Measurements from ENCODE around the gene FANCF. TPM values are rescaled to one million over a fixed set of nuclear protein-coding genes. Genes with fewer than 3 reads are reported as not detected.

The FANCF gene
- total RNA-seq, 2 donors from 2014 or later: 4.5 to 5.1 TPM

DNA sequence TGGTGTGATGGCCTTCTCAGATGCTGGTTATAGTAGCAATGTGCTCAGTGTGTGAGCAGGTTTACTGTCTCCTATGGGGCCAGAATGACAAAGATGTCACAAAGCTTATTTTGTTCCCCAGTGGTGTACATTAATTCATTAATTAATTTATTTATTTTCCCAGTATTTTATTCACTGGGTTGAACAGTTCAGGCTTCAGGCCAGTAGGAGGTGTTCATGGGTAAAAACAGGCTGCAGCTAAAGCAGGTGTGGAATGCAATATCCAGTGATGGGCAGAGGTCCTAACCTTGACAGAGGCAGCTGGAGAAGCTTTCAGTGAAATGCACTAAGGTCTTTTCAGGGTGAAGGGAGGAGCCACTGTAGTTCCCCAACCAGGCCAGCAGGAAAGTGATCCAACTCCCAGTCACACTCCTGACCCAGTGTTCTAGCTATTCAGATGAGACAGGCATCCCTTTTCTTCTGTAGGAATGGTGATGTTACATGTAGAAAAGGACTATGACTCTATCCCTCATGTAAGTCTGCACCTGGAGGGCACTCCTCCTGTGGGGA, 7.8 kb upstream of the FANCF start:
- DNase-seq (no peak), ATAC-seq (no peak)
- intact Hi-C loops (cut with DNase I): no loop called here

DNA sequence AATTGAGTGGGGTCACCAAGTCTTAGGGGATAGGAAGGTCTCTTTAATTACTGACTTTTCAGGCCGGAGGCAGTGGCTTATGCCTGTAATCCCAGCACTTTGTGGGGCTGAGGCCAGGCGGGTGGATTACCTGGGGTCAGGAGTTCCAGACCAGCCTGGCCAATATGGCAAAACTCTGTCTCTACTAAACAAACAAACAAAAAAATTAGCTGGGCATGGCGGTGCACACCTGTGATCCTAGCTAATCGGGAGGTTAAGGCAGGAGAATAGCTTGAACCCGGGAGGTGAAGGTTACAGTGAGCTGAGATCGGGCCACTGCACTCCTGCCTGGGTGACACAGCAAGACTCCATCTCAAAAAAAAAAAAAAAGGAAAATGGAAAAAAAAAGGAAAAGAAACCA, 1.8 kb upstream of the FANCF start:
- intact Hi-C loops (cut with DNase I): no loop called here
- DNase-seq (no peak), ATAC-seq (no peak)

- no peak for ATAC-seq
- DNase-seq: no peak
- intact Hi-C loops (cut with DNase I): no loop called here
Measured at GRCh38 chr11:22626573-22627239, 1.1 kb upstream of the FANCF start.

GRCh38 chr11:22624742-22625447, 728 bp downstream of the FANCF start:
- intact Hi-C loops (cut with DNase I): no loop called here
- ATAC-seq (peak; percentile 76 to 81), DNase-seq (peak; percentile 67)

DNA sequence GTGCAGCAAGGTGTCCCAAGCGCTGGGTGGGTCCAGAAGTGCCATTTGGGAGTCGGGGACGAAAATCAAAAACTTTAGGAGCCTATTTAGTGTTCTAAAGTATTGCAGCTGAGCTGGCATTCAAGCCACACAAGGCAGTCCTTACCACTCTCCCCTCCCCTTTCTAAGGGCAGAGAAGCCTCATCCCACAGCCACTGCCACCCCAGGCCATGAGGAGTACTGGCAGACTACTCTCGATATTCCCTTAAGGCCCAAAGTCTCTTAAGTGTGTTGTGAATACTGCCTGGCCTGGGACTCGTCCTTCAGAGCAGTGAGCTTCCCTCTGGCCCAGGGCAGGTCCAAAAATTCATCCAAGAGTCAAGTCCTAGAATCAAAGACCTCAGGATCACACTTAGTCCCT, 7.8 kb downstream of the FANCF start:
- ATAC-seq: no peak
- intact Hi-C loops (cut with DNase I): no loop called here
- DNase-seq: no peak

GRCh38 chr11:22603933-22604332, 21.7 kb downstream of the FANCF start:
- DNase-seq (no peak), ATAC-seq (no peak)
- intact Hi-C loops (cut with DNase I): no loop called here

DNA sequence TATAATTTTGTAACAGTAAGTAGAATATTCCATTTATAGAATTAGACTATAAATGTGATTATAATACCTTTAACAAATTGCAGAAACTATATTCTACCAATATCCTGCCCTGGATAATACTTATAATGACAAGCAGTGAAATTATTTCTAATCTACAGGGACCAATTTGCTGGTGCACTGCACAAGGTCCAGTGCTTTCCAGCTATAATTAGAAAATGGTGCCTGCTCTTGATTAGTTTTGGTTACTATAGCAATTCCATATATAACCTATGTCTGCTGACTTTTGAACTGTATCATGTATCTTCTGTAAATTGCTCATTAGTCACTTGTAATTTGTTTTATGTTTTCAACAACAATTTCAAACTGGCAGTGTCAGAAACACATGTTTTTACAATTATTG, 23.1 kb downstream of the FANCF start:
- DNase-seq: no peak
- no peak for ATAC-seq
- intact Hi-C loops (cut with DNase I): no loop called here

DNA sequence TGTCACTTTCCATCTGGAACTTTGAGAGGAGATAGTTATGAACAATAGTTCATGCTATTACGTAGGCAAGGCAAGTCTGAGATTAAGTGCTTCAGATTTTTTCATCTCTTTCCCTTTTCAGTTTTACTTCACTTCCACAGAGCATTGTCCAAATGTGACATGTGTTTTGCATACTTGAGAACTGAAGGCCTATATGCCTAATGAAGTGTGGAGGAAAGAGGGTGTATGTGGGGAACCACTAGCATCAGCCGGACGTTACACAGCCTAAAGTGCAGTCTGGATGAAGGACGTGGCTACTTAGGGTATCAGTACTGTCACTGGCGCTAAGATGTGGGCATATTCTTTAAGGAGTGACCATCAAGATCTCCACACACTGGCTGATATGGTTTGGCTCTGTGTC, 26.2 kb downstream of the FANCF start:
- no peak for ATAC-seq
- DNase-seq: no peak
- intact Hi-C loops (cut with DNase I): no loop called here

DNA sequence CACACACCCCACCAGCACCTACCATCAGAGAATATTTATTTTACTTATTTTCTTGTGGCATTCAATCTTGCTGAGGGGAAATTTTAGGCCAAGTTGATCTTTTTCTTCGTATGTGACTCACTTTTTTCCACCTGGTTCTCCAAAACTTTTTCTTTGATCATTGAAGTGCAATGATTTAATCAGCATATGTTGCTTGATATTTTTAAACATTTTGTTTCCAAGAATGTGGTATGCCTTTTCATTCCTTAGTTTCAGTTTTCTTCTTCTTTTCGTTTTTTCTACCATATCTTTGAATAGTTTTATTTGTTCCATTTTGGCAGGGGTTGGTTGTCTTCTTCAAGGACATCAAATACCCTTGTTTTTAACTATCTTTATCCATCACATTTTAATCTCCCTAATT, 28.6 kb downstream of the FANCF start:
- DNase-seq: no peak
- intact Hi-C loops (cut with DNase I): no loop called here
- no peak for ATAC-seq

DNA sequence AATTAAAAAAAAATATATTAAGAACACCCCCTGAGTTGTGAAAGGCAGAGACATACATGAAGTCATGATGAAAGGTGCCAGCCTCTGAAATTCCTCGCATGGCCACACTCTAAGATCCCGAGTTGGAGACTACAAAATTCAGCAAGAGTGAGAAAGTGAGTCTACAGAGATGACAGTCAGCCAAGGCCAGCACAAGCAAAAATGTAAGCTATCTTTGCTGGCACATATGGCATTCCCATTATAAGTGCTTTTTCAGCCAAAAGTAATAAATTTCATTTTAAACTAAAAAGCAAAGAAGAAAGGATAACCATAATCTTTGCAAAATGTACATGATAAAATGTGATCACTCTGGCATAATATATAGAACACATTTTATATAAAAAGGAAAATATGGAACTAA, 40.6 kb downstream of the FANCF start:
- ATAC-seq: no peak
- DNase-seq: no peak
- intact Hi-C loops (cut with DNase I): no loop called here

GRCh38 chr11:22583963-22584492, 41.6 kb downstream of the FANCF start:
- ATAC-seq: no peak

DNA sequence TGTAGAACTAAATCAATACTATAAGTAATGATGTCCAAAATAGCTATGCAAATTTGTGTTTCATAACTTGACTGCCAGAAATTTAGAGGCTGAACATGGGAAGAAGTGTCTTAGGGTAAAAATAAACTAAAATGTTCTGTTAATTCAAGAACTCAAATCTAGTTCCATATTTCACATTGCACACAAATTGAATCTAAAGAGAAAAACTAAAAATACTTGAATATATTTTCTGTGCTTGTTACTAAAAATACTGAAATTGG, 43.5 kb downstream of the FANCF start:
- intact Hi-C loops (cut with DNase I): no loop called here
- ATAC-seq (no peak), DNase-seq (no peak)

More at GRCh38 chr11:22583963-22584492, 41.6 kb downstream of the FANCF start:
- intact Hi-C loops (cut with DNase I): no loop called here
- DNase-seq: no peak

DNA sequence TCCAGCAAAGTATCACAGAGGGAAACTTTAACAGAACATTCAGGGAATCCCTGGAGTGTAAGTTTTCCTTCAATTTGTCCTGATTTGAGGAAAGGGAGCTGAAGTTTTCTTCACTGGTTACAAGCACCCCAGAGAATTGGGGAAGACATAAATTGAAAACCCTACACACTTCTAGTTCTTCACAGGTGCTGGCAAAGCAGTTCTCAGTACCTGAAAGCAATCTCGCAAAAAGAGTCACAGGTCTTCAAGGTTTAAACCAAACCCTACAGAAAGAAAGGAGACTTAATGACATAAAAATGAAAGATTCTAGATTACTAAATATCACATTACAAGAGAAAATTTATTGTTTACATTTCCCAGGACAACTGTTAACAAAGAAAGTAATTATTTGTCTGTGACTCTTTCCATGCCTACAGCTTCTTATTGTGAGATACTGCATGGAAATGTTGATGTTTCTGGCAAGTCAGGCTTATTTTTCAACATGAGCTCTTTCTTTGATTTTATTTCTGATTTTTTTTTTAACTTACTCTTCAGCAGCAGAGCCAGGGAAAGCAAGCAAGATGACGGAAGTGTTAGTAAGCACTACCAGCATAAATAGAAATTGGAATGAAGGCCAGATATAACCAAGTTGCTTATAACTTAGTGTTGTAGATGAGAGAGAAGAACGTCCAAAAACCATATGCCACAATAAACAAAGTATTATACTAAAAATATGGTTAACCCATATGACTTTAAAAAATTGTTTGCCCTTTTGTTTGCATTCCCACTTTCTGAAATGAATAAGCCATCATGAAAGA, 44.1 kb downstream of the FANCF start:
- intact Hi-C loops (cut with DNase I): no loop called here
- no peak for ATAC-seq
- no peak for DNase-seq

GRCh38 chr11:22577854-22578253, 47.8 kb downstream of the FANCF start:
- no peak for ATAC-seq
- intact Hi-C loops (cut with DNase I): no loop called here
- DNase-seq: no peak

Other genes with a start within 250 kb of the FANCF start
- 1 to 10 TPM; 7.3 to 8.9 TPM for gene GAS2, start 40.8 kb upstream of the FANCF start, total RNA-seq
- gene SVIP, start 204.0 kb upstream of the FANCF start, total RNA-seq: 10 to 100 TPM; 25.4 to 26.7 TPM
- not detected for gene CCDC179, start 234.7 kb upstream of the FANCF start, total RNA-seq